GM12878 (cell line): ENCODE results near the gene RPL34.

Experiments
- BCL3 ChIP-seq: IDR thresholded peaks from 2 replicates; pipeline ENCODE4 v1.6.1; 2011; ENCODE audit warnings: borderline replicate concordance, low read depth, mild to moderate bottlenecking, moderate library complexity, low read length; ENCODE audit not compliant: insufficient read depth, poor library complexity, severe bottlenecking
- CBFB ChIP-seq: IDR thresholded peaks from 2 replicates; pipeline ENCODE4 v1.6.1; 2016; ENCODE audit warnings: antibody characterized with exemption, low read depth
- CBX3 ChIP-seq: fragments of 200-600 bp; sonication (generic); IDR thresholded peaks from 2 replicates; pipeline ENCODE4 v1.6.1; 2016; ENCODE audit warnings: low read depth, borderline replicate concordance
- CHD1 ChIP-seq: IDR thresholded peaks from 2 replicates; pipeline ENCODE4 v1.6.1; 2012; ENCODE audit warnings: low read depth, low read length, improper control_type of control experiment
- DPF2 ChIP-seq: fragments of 450-650 bp; IDR thresholded peaks from 2 replicates; pipeline ENCODE4 v1.6.1; 2017; ENCODE audit warnings: mild to moderate bottlenecking
- EZH2 ChIP-seq: IDR thresholded peaks from 2 replicates; pipeline ENCODE4 v1.6.1; 2012; ENCODE audit warnings: low read depth, mild to moderate bottlenecking, control low read depth, inconsistent platforms, low read length, borderline replicate concordance; ENCODE audit not compliant: control insufficient read depth
- POLR2AphosphoS2 ChIP-seq: IDR thresholded peaks from 2 replicates; pipeline ENCODE4 v1.6.1; 2011; ENCODE audit warnings: low read depth, mild to moderate bottlenecking, low read length, improper control_type of control experiment, moderate library complexity
- RAD21 ChIP-seq: IDR thresholded peaks from 2 replicates; pipeline ENCODE4 v1.6.1; 2011; ENCODE audit warnings: mild to moderate bottlenecking, low read depth, low read length, moderate library complexity; ENCODE audit not compliant: insufficient read depth

GRCh38 chr4:108624263-108625056 lies 4.1 kb downstream of the RPL34 start:
- TF ChIP-seq POLR2AphosphoS2 (no peak), EZH2 (no peak), DPF2 (no peak), CBFB (no peak), CHD1 (no peak), RAD21 (no peak), CBX3 (no peak), BCL3 (no peak)
